C4-2B (cell line): ENCODE data around the gene JAKMIP1.

ENCODE experiments used
- CTCF ChIP-seq: fragments of 450-650 bp; conservative IDR thresholded peaks from 2 replicates; pipeline ENCODE4 v1.5.1; 2017; ENCODE audit warnings: mild to moderate bottlenecking
- ZFX ChIP-seq: fragments of 450-650 bp; IDR thresholded peaks from 2 replicates; pipeline ENCODE4 v1.6.1; 2017

GRCh38 chr4:6012200-6012599 is 188.1 kb downstream of the JAKMIP1 start:
- TF ChIP-seq CTCF = no peak
- no peak for TF ChIP-seq ZFX
